Keratinocyte (primary cell): Measurements from ENCODE around the gene STON2. TPM values are rescaled to one million over a fixed set of nuclear protein-coding genes. Genes with fewer than 3 reads are reported as not detected.

Experiments
- DNase-seq: peaks from one replicate; pipeline ENCODE4 v3.0.0-alpha.2; 2011; ENCODE audit warnings: low read depth, missing footprints, low spot score
- FAIRE-seq: peaks from 2 replicates; lab custom pipeline; 2011; peaks lifted over from hg19 to GRCh38; lab: Jason Lieb, UNC
- H2AFZ ChIP-seq: 2 replicates; pipeline ENCODE4 v1.6.0; 2012; ENCODE audit warnings: low read length, control low read depth, inconsistent platforms; ENCODE audit not compliant: control insufficient read depth
- H3K27ac ChIP-seq: 2 replicates; pipeline ENCODE4 v1.5.1; 2011; ENCODE audit warnings: low read length; ENCODE audit not compliant: control insufficient read depth, insufficient read depth
- H3K27me3 ChIP-seq: 3 replicates; pipeline ENCODE4 v1.6.0; 2011; ENCODE audit warnings: low read length; ENCODE audit not compliant: control insufficient read depth, insufficient read depth; ENCODE audit errors: extremely low read depth
- H3K36me3 ChIP-seq, 2 experiments: 2 replicates in 1 of 2; 3 replicates in 1 of 2; pipeline ENCODE4 v1.5.1; 2011; ENCODE audit warnings: low read length in 2 of 2, mild to moderate bottlenecking in 1 of 2; ENCODE audit not compliant: control insufficient read depth in 2 of 2, insufficient read depth in 2 of 2; ENCODE audit errors: extremely low read depth in 1 of 2
- H3K4me1 ChIP-seq: 3 replicates; pipeline ENCODE4 v1.5.1; 2011; ENCODE audit warnings: low read length; ENCODE audit not compliant: control insufficient read depth, insufficient read depth; ENCODE audit errors: extremely low read depth
- H3K4me2 ChIP-seq: 3 replicates; pipeline ENCODE4 v1.6.0; 2011; ENCODE audit warnings: low read depth, low read length; ENCODE audit not compliant: control insufficient read depth, insufficient read depth; ENCODE audit errors: extremely low read depth
- H3K4me3 ChIP-seq, 3 experiments: fragments of 200-600 bp in 1 of 3; sonication (generic) in 1 of 3; 2 replicates in 2 of 3; 3 replicates in 1 of 3; pipeline ENCODE4 v1.5.1; 2011 to 2016; ENCODE audit warnings: low read length in 3 of 3, mild to moderate bottlenecking in 3 of 3, control low read depth in 2 of 3, inconsistent platforms in 1 of 3, low read depth in 1 of 3, mixed read lengths in 1 of 3, mixed run types in 1 of 3, moderate library complexity in 1 of 3; ENCODE audit not compliant: control insufficient read depth in 2 of 3, insufficient read depth in 2 of 3; ENCODE audit errors: extremely low read depth in 1 of 3
- H3K79me2 ChIP-seq: 2 replicates; pipeline ENCODE4 v1.6.0; 2012; ENCODE audit warnings: low read length; ENCODE audit not compliant: control insufficient read depth, insufficient read depth
- H3K9ac ChIP-seq: 3 replicates; pipeline ENCODE4 v1.6.0; 2011; ENCODE audit warnings: low read length; ENCODE audit not compliant: control insufficient read depth, insufficient read depth; ENCODE audit errors: extremely low read depth
- H3K9me1 ChIP-seq: 3 replicates; pipeline ENCODE4 v1.6.0; 2011; ENCODE audit warnings: low read length; ENCODE audit not compliant: control insufficient read depth, insufficient read depth; ENCODE audit errors: extremely low read depth
- H3K9me3 ChIP-seq: 2 replicates; pipeline ENCODE4 v1.5.1; 2012; ENCODE audit warnings: low read depth, low read length; ENCODE audit not compliant: control insufficient read depth
- H4K20me1 ChIP-seq: 3 replicates; pipeline ENCODE4 v1.6.0; 2011; ENCODE audit warnings: low read length; ENCODE audit not compliant: control insufficient read depth, insufficient read depth; ENCODE audit errors: extremely low read depth
- EZH2 ChIP-seq: IDR thresholded peaks from one replicate; pipeline ENCODE4 v1.6.1; 2012; ENCODE audit warnings: inconsistent platforms, mild to moderate bottlenecking, low read length, moderate library complexity
- dilution Hi-C: fragments of 300-500 bp; cut with MboI; formaldehyde crosslinking; loops from one replicate; pipeline ENCODE4 v1.7.0; 2020; ENCODE audit warnings: low sequenced_read_pairs; ENCODE audit not compliant: extremely low pct_ligation_motif_present
- polyA plus RNA-seq, 5 experiments: library from polyadenylated mRNA; depleted of rRNA in 3 of 5; stranded (reverse) in 3 of 5; stranded (forward) in 1 of 5; unstranded in 1 of 5; fragments of >200 nt; gene quantifications; 1 replicate in 1 of 5; 2 replicates in 3 of 5; 3 replicates in 1 of 5; pipeline versions ENCODE4 v1.2.1 to v1.2.3, GENCODE V29; 2011 to 2012; ENCODE audit warnings: missing spikeins in 2 of 5, low read depth in 1 of 5, low replicate concordance in 1 of 5
- TF ChIP-seq, protein P1 (sequence below), 3 experiments: IDR thresholded peaks in 1 of 3; conservative IDR thresholded peaks in 1 of 3; optimal IDR thresholded peaks in 1 of 3; 2 replicates in 2 of 3; 3 replicates in 1 of 3; pipeline versions ENCODE3 to v1.5.1; 2011; ENCODE audit warnings: low read length in 3 of 3, mild to moderate bottlenecking in 3 of 3, moderate library complexity in 2 of 3, control low read depth in 1 of 3, inconsistent platforms in 1 of 3; ENCODE audit not compliant: insufficient read depth in 2 of 3; ENCODE audit errors: extremely low read depth in 1 of 3

STON2 gene
- polyA plus RNA-seq, 1 donor (not counting 4 experiments of a cell fraction or from before 2014, with no cell fraction given): 82.3 TPM

DNA sequence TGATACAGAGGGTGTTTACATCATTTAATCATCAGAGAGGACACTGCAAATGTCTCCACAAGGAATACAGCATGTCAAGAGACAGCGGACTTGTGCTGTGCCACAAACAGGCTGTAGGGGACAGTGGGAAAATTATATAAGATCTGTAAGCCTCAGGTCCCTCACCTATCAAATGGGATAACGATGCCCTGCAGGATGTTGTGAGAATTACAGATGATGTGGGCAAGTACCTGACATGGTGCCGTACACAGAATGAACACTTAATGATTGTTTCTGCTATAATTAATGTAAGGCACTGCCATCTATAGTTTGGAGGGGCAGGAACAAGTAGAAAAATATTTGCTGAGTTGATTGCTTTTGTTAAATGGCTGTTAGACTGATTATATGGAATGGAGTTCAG lies 97.5 kb downstream of the STON2 start:
- Histone ChIP-seq H3K9me1 (no peaks in the 10 kb centered on the region), H3K4me3 (no peak overlapping the region), H3K79me2 (peaks cover 91% of the 10 kb centered on the region), H3K4me2 (no peak overlapping the region), H3K27ac (peak overlapping the region; percentile 28), H3K27me3 (no peaks in the 10 kb centered on the region), H2AFZ (no peak overlapping the region), H3K36me3 (peaks cover 2 to 15% of the 10 kb centered on the region in 2 experiments), H4K20me1 (peaks cover 5% of the 10 kb centered on the region), H3K9me3 (no peaks in the 10 kb centered on the region), H3K9ac (no peak overlapping the region), H3K4me1 (peaks cover 21% of the 10 kb centered on the region)
- no peak for TF ChIP-seq EZH2
- TF ChIP-seq, protein P1, sequence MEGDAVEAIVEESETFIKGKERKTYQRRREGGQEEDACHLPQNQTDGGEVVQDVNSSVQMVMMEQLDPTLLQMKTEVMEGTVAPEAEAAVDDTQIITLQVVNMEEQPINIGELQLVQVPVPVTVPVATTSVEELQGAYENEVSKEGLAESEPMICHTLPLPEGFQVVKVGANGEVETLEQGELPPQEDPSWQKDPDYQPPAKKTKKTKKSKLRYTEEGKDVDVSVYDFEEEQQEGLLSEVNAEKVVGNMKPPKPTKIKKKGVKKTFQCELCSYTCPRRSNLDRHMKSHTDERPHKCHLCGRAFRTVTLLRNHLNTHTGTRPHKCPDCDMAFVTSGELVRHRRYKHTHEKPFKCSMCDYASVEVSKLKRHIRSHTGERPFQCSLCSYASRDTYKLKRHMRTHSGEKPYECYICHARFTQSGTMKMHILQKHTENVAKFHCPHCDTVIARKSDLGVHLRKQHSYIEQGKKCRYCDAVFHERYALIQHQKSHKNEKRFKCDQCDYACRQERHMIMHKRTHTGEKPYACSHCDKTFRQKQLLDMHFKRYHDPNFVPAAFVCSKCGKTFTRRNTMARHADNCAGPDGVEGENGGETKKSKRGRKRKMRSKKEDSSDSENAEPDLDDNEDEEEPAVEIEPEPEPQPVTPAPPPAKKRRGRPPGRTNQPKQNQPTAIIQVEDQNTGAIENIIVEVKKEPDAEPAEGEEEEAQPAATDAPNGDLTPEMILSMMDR (optimal IDR thresholded peaks at IDR 0.05 in 1 of 3, IDR thresholded peaks at IDR 0.05 in 1 of 3, conservative IDR thresholded peaks at IDR 0.05 in 1 of 3; ENCODE audit: extremely low read depth in 1 of 3, insufficient read depth in 2 of 3, low read length in 3 of 3): peak in 2 of 3 experiments; percentile 14 to 21
- dilution Hi-C loops: no loop called here
- FAIRE-seq (no peak), DNase-seq (no peak)

DNA sequence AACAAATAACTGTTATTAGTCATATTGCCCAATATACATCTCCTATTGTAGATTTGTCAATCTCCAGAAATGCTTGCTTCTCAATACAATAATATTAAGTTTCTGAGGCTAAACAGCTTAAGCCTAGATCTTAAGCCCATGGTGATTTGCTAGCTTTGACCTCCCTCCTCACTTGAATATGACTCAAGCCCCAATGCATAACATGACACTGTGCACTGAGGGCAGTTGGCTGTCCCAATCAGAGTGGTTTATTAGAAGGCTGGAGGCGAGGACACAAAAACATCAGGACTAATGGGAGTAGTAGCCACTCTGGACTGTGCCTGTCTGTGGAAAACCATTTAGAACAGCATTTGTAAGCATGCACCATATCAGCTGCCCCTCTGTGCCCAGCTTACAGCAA lies 98.3 kb downstream of the STON2 start:
- H3K4me2 ChIP-seq: no peak overlapping the region
- H3K9ac ChIP-seq: no peak overlapping the region
- H2AFZ ChIP-seq: no peak overlapping the region
- FAIRE-seq: no peak
- peaks cover 21% of the 10 kb centered on the region for H3K4me1 ChIP-seq
- no peaks in the 10 kb centered on the region for H3K27me3 ChIP-seq
- dilution Hi-C loops: no loop called here
- H3K9me1 ChIP-seq: peaks cover 4% of the 10 kb centered on the region
- H3K36me3 ChIP-seq: peaks cover 2 to 15% of the 10 kb centered on the region in 2 experiments
- H3K79me2 ChIP-seq: peaks cover 91% of the 10 kb centered on the region
- no peaks in the 10 kb centered on the region for H3K9me3 ChIP-seq
- H3K27ac ChIP-seq: no peak overlapping the region
- no peak for TF ChIP-seq EZH2
- TF ChIP-seq, protein P1 (optimal IDR thresholded peaks at IDR 0.05 in 1 of 3, IDR thresholded peaks at IDR 0.05 in 1 of 3, conservative IDR thresholded peaks at IDR 0.05 in 1 of 3; ENCODE audit: extremely low read depth in 1 of 3, insufficient read depth in 2 of 3, low read length in 3 of 3): no peak
- no peak for DNase-seq
- peaks cover 5% of the 10 kb centered on the region for H4K20me1 ChIP-seq
- H3K4me3 ChIP-seq: no peak overlapping the region
